SK-N-SH (cell line): ENCODE measurements around the gene CAMK2N1. TPM values are rescaled to one million over a fixed set of nuclear protein-coding genes. Genes with fewer than 3 reads are reported as not detected.
"Not testable (repeated sequence)": the region's sequence is repeated elsewhere in the genome, so short reads cannot be mapped to it uniquely, and the experiment has no call there.

Source experiments
- CTCF ChIA-PET: fragments of 300-600, 350-600 bp; formaldehyde crosslinking; extraction: SDS; loops from one replicate; lab custom pipeline; 2021; lab: Yijun Ruan, JAX
- POLR2A ChIA-PET: fragments of 350-600 bp; sonication (Branson Sonifier 250); formaldehyde crosslinking; extraction: SDS; loops from one replicate; lab custom pipeline; 2020; ENCODE audit warnings: antibody characterized with exemption, inconsistent platforms; lab: Yijun Ruan, JAX
- DNase-seq: peaks from one replicate; pipeline ENCODE4 v3.0.0; 2012
- H2AFZ ChIP-seq: fragments of 200-600 bp; sonication (generic); 2 replicates; pipeline ENCODE4 v1.8.1; 2016; ENCODE audit warnings: antibody characterized with exemption, mild to moderate bottlenecking, low read depth
- H3F3A ChIP-seq: fragments of 200-600 bp; sonication (generic); replicated peaks from 2 replicates; pipeline ENCODE3; 2016; ENCODE audit warnings: antibody characterized with exemption, mild to moderate bottlenecking; ENCODE audit not compliant: insufficient read depth
- H3K27ac ChIP-seq, 2 experiments: fragments of 200-500 bp in 1 of 2; fragments of 200-600 bp in 1 of 2; sonication (Bioruptor generic) in 1 of 2; sonication (generic), shearing (Covaris generic) in 1 of 2; 2 replicates each; pipeline versions ENCODE4 v1.5.1 to v1.6.1; 2014 to 2016; ENCODE audit warnings: low read depth in 2 of 2, inconsistent platforms in 1 of 2, low read length in 1 of 2, mild to moderate bottlenecking in 1 of 2, mixed read lengths in 1 of 2
- H3K27me3 ChIP-seq: fragments of 200-600 bp; sonication (generic), shearing (Covaris generic); 2 replicates; pipeline ENCODE4 v1.6.1; 2016; ENCODE audit warnings: mixed run types; ENCODE audit not compliant: insufficient read depth
- H3K36me3 ChIP-seq, 2 experiments: fragments of 200-500 bp in 1 of 2; fragments of 200-600 bp in 1 of 2; sonication (Bioruptor generic) in 1 of 2; sonication (generic) in 1 of 2; replicated peaks in 1 of 2; 2 replicates each; pipeline versions ENCODE3 to v1.5.1; 2014 to 2016; ENCODE audit warnings: low read length in 1 of 2, mild to moderate bottlenecking in 1 of 2; ENCODE audit not compliant: insufficient read depth in 2 of 2, control insufficient read depth in 1 of 2
- H3K4me1 ChIP-seq, 2 experiments: fragments of 200-500 bp in 1 of 2; fragments of 200-600 bp in 1 of 2; sonication (Bioruptor generic) in 1 of 2; sonication (generic), shearing (Covaris generic) in 1 of 2; 2 replicates each; pipeline versions ENCODE4 v1.5.1 to v1.6.1; 2014 to 2016; ENCODE audit warnings: low read depth in 1 of 2, low read length in 1 of 2, mixed run types in 1 of 2; ENCODE audit not compliant: insufficient read depth in 2 of 2, control insufficient read depth in 1 of 2
- H3K4me2 ChIP-seq: fragments of 200-600 bp; sonication (generic), shearing (Covaris generic); 2 replicates; pipeline ENCODE4 v1.6.1; 2017; ENCODE audit warnings: mixed run types
- H3K4me3 ChIP-seq, 2 experiments: fragments of 200-500 bp in 1 of 2; fragments of 200-600 bp in 1 of 2; sonication (Bioruptor generic) in 1 of 2; sonication (generic), shearing (Covaris generic) in 1 of 2; 2 replicates each; pipeline versions ENCODE4 v1.5.1 to v1.8.1; 2014 to 2016; ENCODE audit warnings: low read depth in 2 of 2, inconsistent platforms in 1 of 2, low read length in 1 of 2, mild to moderate bottlenecking in 1 of 2, mixed read lengths in 1 of 2, moderate library complexity in 1 of 2
- H3K79me2 ChIP-seq: fragments of 200-600 bp; sonication (generic); 2 replicates; pipeline ENCODE4 v1.8.1; 2017; ENCODE audit warnings: mild to moderate bottlenecking; ENCODE audit not compliant: insufficient read depth
- H3K9ac ChIP-seq: fragments of 200-600 bp; sonication (generic); 2 replicates; pipeline ENCODE4 v1.6.1; 2017; ENCODE audit warnings: mixed run types
- H3K9me2 ChIP-seq: fragments of 200-600 bp; sonication (generic); 2 replicates; pipeline ENCODE4 v1.6.1; 2017; ENCODE audit warnings: mixed run types
- H3K9me3 ChIP-seq: fragments of 200-600 bp; sonication (generic); 2 replicates; pipeline ENCODE4 v1.6.1; 2017; ENCODE audit warnings: mixed run types, mild to moderate bottlenecking, moderate library complexity
- H4K20me1 ChIP-seq: fragments of 200-600 bp; sonication (generic); 2 replicates; pipeline ENCODE4 v1.6.1; 2017; ENCODE audit warnings: mild to moderate bottlenecking, mixed run types; ENCODE audit not compliant: insufficient read depth
- CHD2 ChIP-seq: fragments of 150-350 bp; IDR thresholded peaks from 2 replicates; pipeline ENCODE4 v1.6.1; 2018; ENCODE audit warnings: low read length; ENCODE audit not compliant: partially characterized antibody
- ELF1 ChIP-seq: IDR thresholded peaks from 2 replicates; pipeline ENCODE4 v1.4.0; 2012
- FOSL2 ChIP-seq: IDR thresholded peaks from 2 replicates; pipeline ENCODE4 v1.4.0; 2012; ENCODE audit warnings: low read depth, mild to moderate bottlenecking, moderate library complexity, borderline replicate concordance
- FOXJ3 ChIP-seq: sonication (generic); formaldehyde crosslinking; IDR thresholded peaks from 2 replicates; pipeline ENCODE4 v1.5.1; 2020; ENCODE audit warnings: mild to moderate bottlenecking, missing genetic modification reagents
- FOXM1 ChIP-seq: IDR thresholded peaks from 2 replicates; pipeline ENCODE4 v1.4.0; 2012; ENCODE audit warnings: low read depth, mild to moderate bottlenecking
- GATA2 ChIP-seq: sonication (generic); formaldehyde crosslinking; IDR thresholded peaks from 2 replicates; pipeline ENCODE4 v1.5.0; 2020; ENCODE audit warnings: mild to moderate bottlenecking, missing genetic modification reagents
- JUND ChIP-seq: IDR thresholded peaks from 2 replicates; pipeline ENCODE4 v1.4.0; 2012
- MAX ChIP-seq: IDR thresholded peaks from 2 replicates; pipeline ENCODE4 v1.4.0; 2012; ENCODE audit warnings: low read depth
- MEF2A ChIP-seq: IDR thresholded peaks from 2 replicates; pipeline ENCODE4 v1.4.0; 2012; ENCODE audit warnings: low read depth, borderline replicate concordance
- MXI1 ChIP-seq: IDR thresholded peaks from 2 replicates; pipeline ENCODE4 v1.6.1; 2012; ENCODE audit warnings: mild to moderate bottlenecking, low read depth, low read length, improper control_type of control experiment
- PBX3 ChIP-seq: IDR thresholded peaks from 2 replicates; pipeline ENCODE4; 2012
- POLR2AphosphoS5 ChIP-seq: IDR thresholded peaks from 2 replicates; pipeline ENCODE4 v1.6.1; 2012; ENCODE audit warnings: low read depth, low read length
- RAD21 ChIP-seq: IDR thresholded peaks from 2 replicates; pipeline ENCODE4 v1.6.1; 2012; ENCODE audit warnings: mild to moderate bottlenecking, low read length
- RCOR1 ChIP-seq: fragments of 150-350 bp; IDR thresholded peaks from 2 replicates; pipeline ENCODE4 v1.6.1; 2017; ENCODE audit warnings: antibody characterized with exemption, low read length
- REST ChIP-seq: IDR thresholded peaks from 2 replicates; pipeline ENCODE4 v1.6.1; 2012; ENCODE audit warnings: mild to moderate bottlenecking, low read depth, low read length, moderate library complexity
- RFX5 ChIP-seq: IDR thresholded peaks from 2 replicates; pipeline ENCODE4 v1.6.1; 2012; ENCODE audit warnings: mild to moderate bottlenecking, improper control_type of control experiment, low read length
- SIN3A ChIP-seq: IDR thresholded peaks from 2 replicates; pipeline ENCODE4 v1.6.1; 2012; ENCODE audit warnings: low read depth, mild to moderate bottlenecking, low read length, moderate library complexity, borderline replicate concordance
- SMC3 ChIP-seq: IDR thresholded peaks from 2 replicates; pipeline ENCODE4 v1.6.1; 2012; ENCODE audit warnings: low read depth, low read length, improper control_type of control experiment
- TCF12 ChIP-seq: IDR thresholded peaks from 2 replicates; pipeline ENCODE4 v1.4.0; 2012
- WGBS: methylation state at CpG from one replicate; pipeline ENCODE4 v1.1.6; 2017; ENCODE audit warnings: low lambda C conversion rate; 5-methylcytosine and 5-hydroxymethylcytosine counted together
- polyA plus RNA-seq, 3 experiments: library from polyadenylated mRNA; depleted of rRNA; stranded (reverse); fragments of >200 nt; gene quantifications; 2 replicates each; pipeline ENCODE4 v1.2.3, GENCODE V29; 2012

Gene CAMK2N1
- polyA plus RNA-seq, 1 of the 3 experiments (the other 2 are of a cell fraction) = 5.3 TPM

- H3K9ac ChIP-seq = no peak overlapping the region
- POLR2A ChIA-PET = no interaction called here
- no peak overlapping the region for H3K4me3 ChIP-seq
- H3K27me3 ChIP-seq = no peaks in the 10 kb centered on the region
- H4K20me1 ChIP-seq = no peaks in the 10 kb centered on the region
- H3F3A ChIP-seq = peaks cover 8% of the 10 kb centered on the region
- peaks cover 9 to 41% of the 10 kb centered on the region in 2 experiments for H3K36me3 ChIP-seq
- no peak overlapping the region for H3K4me2 ChIP-seq
- no peak overlapping the region for H3K27ac ChIP-seq
- H3K9me3 ChIP-seq = no peaks in the 10 kb centered on the region
- WGBS = 78% methylated on average over 6 of the region's 6 CpGs
- TF ChIP-seq SIN3A = no peak
- TF ChIP-seq MEF2A = no peak
- TF ChIP-seq REST = no peak
- no peak for TF ChIP-seq JUND
- TF ChIP-seq RFX5 = no peak
- no peak for TF ChIP-seq CHD2
- TF ChIP-seq SMC3 = no peak
- no peak for TF ChIP-seq FOSL2
- TF ChIP-seq FOXM1 = no peak
- TF ChIP-seq MAX = no peak
- no peak for TF ChIP-seq ELF1
- TF ChIP-seq GATA2 (CRISPR knock-in tag) = no peak
- TF ChIP-seq TCF12 = no peak
- TF ChIP-seq RCOR1 = no peak
- TF ChIP-seq MXI1 = no peak
- no peak for TF ChIP-seq FOXJ3 (CRISPR knock-in tag)
- TF ChIP-seq POLR2AphosphoS5 = no peak
- no peak for TF ChIP-seq RAD21
- TF ChIP-seq PBX3 = no peak
- H3K4me1 ChIP-seq = peaks cover 11 to 16% of the 10 kb centered on the region in 2 experiments; a peak in 3 of 4 replicates
- CTCF ChIA-PET = interaction anchor here (1.0 kb wide), 1 partner anchor 285 kb away, joined by 3 read pairs; no protein-coding TSS in a partner anchor
- no peaks in the 10 kb centered on the region; the same call in 1 of the 2 replicates for H3K79me2 ChIP-seq
- DNase-seq = no peak
- H2AFZ ChIP-seq = no peak overlapping the region
- H3K9me2 ChIP-seq = no peaks in the 10 kb centered on the region
These were observed 11.5 kb upstream of the CAMK2N1 start for GRCh38 chr1:20497506-20497905.

- peaks cover 11 to 16% of the 10 kb centered on the region in 2 experiments; a peak in 3 of 4 replicates for H3K4me1 ChIP-seq
- CTCF ChIA-PET = interaction anchor here (1.0 to 8.1 kb wide), 3 partner anchors 64 to 284 kb away, joined by 3 to 97 read pairs (median 29); no protein-coding TSS in a partner anchor
- H3K9me2 ChIP-seq, H3F3A ChIP-seq, H3K27ac ChIP-seq, H3K4me3 ChIP-seq, H3K27me3 ChIP-seq, POLR2A ChIA-PET, H4K20me1 ChIP-seq, H2AFZ ChIP-seq, H3K9ac ChIP-seq, H3K4me2 ChIP-seq, H3K79me2 ChIP-seq, DNase-seq, H3K9me3 ChIP-seq: not testable (repeated sequence)
- 94% methylated on average over 12 of the region's 12 CpGs for WGBS
- H3K36me3 ChIP-seq = peaks cover 9 to 38% of the 10 kb centered on the region in 2 experiments
These were observed 10.8 kb upstream of the CAMK2N1 start for GRCh38 chr1:20496725-20497383.
